ENCODE results near the gene PCDHB12. TPM values are rescaled to one million over a fixed set of nuclear protein-coding genes. Genes with fewer than 3 reads are reported as not detected.

The PCDHB12 gene
- total RNA-seq, 1 experiment from 2014 or later: not detected

- CTCF ChIA-PET: no interaction called here
- peaks cover 65% of the 10 kb centered on the region for H3K9me3 Mint-ChIP-seq (ENCODE audit: unreplicated experiment)
- no peak overlapping the region for H3K4me3 ChIP-seq (ENCODE audit: low read depth, low read length)
Observed at GRCh38 chr5:141260458-141261237, 52.1 kb downstream of the PCDHB12 start.

GRCh38 chr5:141261238-141261546 lies 52.7 kb downstream of the PCDHB12 start:
- H3K9me3 ChIP-seq: peaks cover 58% of the 10 kb centered on the region
- DNase-seq: no peak
- no peaks in the 10 kb centered on the region for H3K27me3 ChIP-seq (replicated peaks; ENCODE audit: control insufficient read depth, insufficient read depth, low read length)
- no peaks in the 10 kb centered on the region for H3K36me3 ChIP-seq (ENCODE audit: control insufficient read depth, insufficient read depth, low read length)
- no TSS peak for BruUV-seq (replicated peaks)
- peaks cover 65% of the 10 kb centered on the region for H3K9me3 Mint-ChIP-seq (ENCODE audit: unreplicated experiment)
- H3K27me3 Mint-ChIP-seq (ENCODE audit: insufficient read depth, unreplicated experiment): no peaks in the 10 kb centered on the region
- no peaks in the 10 kb centered on the region for H3K4me1 Mint-ChIP-seq (ENCODE audit: low read depth, unreplicated experiment)
- no peaks in the 10 kb centered on the region for H3K4me1 ChIP-seq
- no peak overlapping the region for H3K4me3 ChIP-seq (ENCODE audit: low read depth, low read length)
- POLR2A ChIA-PET: no interaction called here
- CTCF ChIA-PET: no interaction called here
- no peaks in the 10 kb centered on the region for H3K36me3 Mint-ChIP-seq (ENCODE audit: insufficient read depth, unreplicated experiment)
- H3K27ac Mint-ChIP-seq (ENCODE audit: unreplicated experiment): no peak overlapping the region
- H3K4me3 Mint-ChIP-seq (ENCODE audit: unreplicated experiment): no peak overlapping the region
- intact Hi-C loops (cut with micrococcal nuclease; ENCODE audit: unreplicated experiment): no loop called here
- no peak for TF ChIP-seq CTCF (IDR thresholded peaks at IDR 0.05; ENCODE audit: insufficient read depth in 1 of 2, low read depth in 1 of 2, low read length in 1 of 2, severe bottlenecking in 1 of 2, unreplicated experiment in 1 of 2)

More at GRCh38 chr5:141260458-141261237, 52.1 kb downstream of the PCDHB12 start:
- no peaks in the 10 kb centered on the region for H3K36me3 ChIP-seq (ENCODE audit: control insufficient read depth, insufficient read depth, low read length)
- Mint-ChIP-seq H3K27me3 (ENCODE audit: insufficient read depth, unreplicated experiment) (no peaks in the 10 kb centered on the region), H3K4me1 (ENCODE audit: low read depth, unreplicated experiment) (no peaks in the 10 kb centered on the region), H3K36me3 (ENCODE audit: insufficient read depth, unreplicated experiment) (no peaks in the 10 kb centered on the region), H3K4me3 (ENCODE audit: unreplicated experiment) (no peak overlapping the region), H3K27ac (ENCODE audit: unreplicated experiment) (no peak overlapping the region)
- POLR2A ChIA-PET: no interaction called here
- no peaks in the 10 kb centered on the region for H3K4me1 ChIP-seq
- no peaks in the 10 kb centered on the region for H3K27me3 ChIP-seq (replicated peaks; ENCODE audit: control insufficient read depth, insufficient read depth, low read length)
- no peak for TF ChIP-seq CTCF (IDR thresholded peaks at IDR 0.05; ENCODE audit: insufficient read depth in 1 of 2, low read depth in 1 of 2, low read length in 1 of 2, severe bottlenecking in 1 of 2, unreplicated experiment in 1 of 2)
- no peak for DNase-seq
- BruUV-seq (replicated peaks): no TSS peak
- peaks cover 58% of the 10 kb centered on the region for H3K9me3 ChIP-seq
- intact Hi-C loops (cut with micrococcal nuclease; ENCODE audit: unreplicated experiment): no loop called here

Other genes starting within 250 kb of the PCDHB12 start
- gene PCDHAC2, start 242.2 kb upstream of the PCDHB12 start, total RNA-seq (2022): not detected in 2 replicates
- gene PCDHB1, start 157.3 kb upstream of the PCDHB12 start, total RNA-seq (2022): not detected in 2 replicates
- 0.20 and 0.21 TPM in 2 replicates for gene PCDHB2, start 114.1 kb upstream of the PCDHB12 start, total RNA-seq (2022)
- not detected in 2 replicates for gene PCDHB3, start 108.2 kb upstream of the PCDHB12 start, total RNA-seq (2022)
- gene PCDHB4, start 86.9 kb upstream of the PCDHB12 start, total RNA-seq (2022): not detected in 2 replicates
- gene PCDHB5, start 73.5 kb upstream of the PCDHB12 start, total RNA-seq (2022): not detected in 2 replicates
- not detected in 2 replicates for gene PCDHB6, start 58.7 kb upstream of the PCDHB12 start, total RNA-seq (2022)
- gene PCDHB7, start 36.1 kb upstream of the PCDHB12 start, total RNA-seq (2022): not detected in 2 replicates
- gene PCDHB8, start 30.9 kb upstream of the PCDHB12 start, total RNA-seq (2022): not detected in 2 replicates
- 0.07 TPM in 1 of 2 replicates, not detected in the other for gene PCDHB16, start 26.3 kb upstream of the PCDHB12 start, total RNA-seq (2022)
- gene PCDHB9, start 21.6 kb upstream of the PCDHB12 start, total RNA-seq (2022): not detected in 2 replicates
- 0.09 TPM in 1 of 2 replicates, not detected in the other for gene PCDHB10, start 16.4 kb upstream of the PCDHB12 start, total RNA-seq (2022)
- gene PCDHB11, start 9.1 kb upstream of the PCDHB12 start, total RNA-seq (2022): 0.12 TPM in 1 of 2 replicates, not detected in the other
- 0.12 TPM in 1 of 2 replicates, not detected in the other for gene PCDHB13, start 5.2 kb downstream of the PCDHB12 start, total RNA-seq (2022)
- gene PCDHB14, start 14.6 kb downstream of the PCDHB12 start, total RNA-seq (2022): 0.41 and 0.44 TPM in 2 replicates
- 0.21 TPM in 1 of 2 replicates, not detected in the other for gene PCDHB15, start 36.7 kb downstream of the PCDHB12 start, total RNA-seq (2022)
- gene SLC25A2, start 95.3 kb downstream of the PCDHB12 start, total RNA-seq (2022): 0.64 and 0.67 TPM in 2 replicates
- 77.2 and 78.7 TPM in 2 replicates for gene TAF7, start 112.1 kb downstream of the PCDHB12 start, total RNA-seq (2022)
- 0.64 and 1.1 TPM in 2 replicates for gene PCDHGA1, start 121.8 kb downstream of the PCDHB12 start, total RNA-seq (2022)
- 0.20 and 0.23 TPM in 2 replicates for gene PCDHGA2, start 130.0 kb downstream of the PCDHB12 start, total RNA-seq (2022)
- gene PCDHGA3, start 135.1 kb downstream of the PCDHB12 start, total RNA-seq (2022): 0.11 TPM in 1 of 2 replicates, not detected in the other
- 0.60 and 0.66 TPM in 2 replicates for gene PCDHGB1, start 141.4 kb downstream of the PCDHB12 start, total RNA-seq (2022)
- gene PCDHGA4, start 146.3 kb downstream of the PCDHB12 start, total RNA-seq (2022): 0.49 and 0.54 TPM in 2 replicates
- 1.00 and 1.3 TPM in 2 replicates for gene PCDHGB2, start 151.3 kb downstream of the PCDHB12 start, total RNA-seq (2022)
- 0.57 and 0.72 TPM in 2 replicates for gene PCDHGA5, start 155.4 kb downstream of the PCDHB12 start, total RNA-seq (2022)
- 0.54 and 0.60 TPM in 2 replicates for gene PCDHGB3, start 161.5 kb downstream of the PCDHB12 start, total RNA-seq (2022)
- gene PCDHGA6, start 165.2 kb downstream of the PCDHB12 start, total RNA-seq (2022): 0.49 and 0.79 TPM in 2 replicates
- gene PCDHGA7, start 174.0 kb downstream of the PCDHB12 start, total RNA-seq (2022): 0.09 and 0.43 TPM in 2 replicates
- 0.12 and 0.14 TPM in 2 replicates for gene PCDHGB4, start 179.0 kb downstream of the PCDHB12 start, total RNA-seq (2022)
- 0.14 and 0.18 TPM in 2 replicates for gene PCDHGA8, start 183.9 kb downstream of the PCDHB12 start, total RNA-seq (2022)
- 13.2 and 13.4 TPM in 2 replicates for gene PCDHGB5, start 189.2 kb downstream of the PCDHB12 start, total RNA-seq (2022)
- gene PCDHGA9, start 194.1 kb downstream of the PCDHB12 start, total RNA-seq (2022): 2.8 and 4.4 TPM in 2 replicates
- gene PCDHGB6, start 199.3 kb downstream of the PCDHB12 start, total RNA-seq (2022): 2.5 and 2.8 TPM in 2 replicates
- gene PCDHGA10, start 204.3 kb downstream of the PCDHB12 start, total RNA-seq (2022): 2.9 and 3.6 TPM in 2 replicates
- gene PCDHGB7, start 209.0 kb downstream of the PCDHB12 start, total RNA-seq (2022): 2.3 and 2.4 TPM in 2 replicates
- 1.2 and 1.9 TPM in 2 replicates for gene PCDHGA11, start 212.3 kb downstream of the PCDHB12 start, total RNA-seq (2022)
- gene PCDHGA12, start 221.8 kb downstream of the PCDHB12 start, total RNA-seq (2022): 0.52 and 1.0 TPM in 2 replicates

All from Caco-2 (cell line).